KMS-11 (cell line): ENCODE data around the gene SFN.

Source experiments
- H2AFZ ChIP-seq: fragments of 200-600 bp; sonication (generic); 2 replicates; pipeline ENCODE4 v1.6.1; 2016; ENCODE audit warnings: antibody characterized with exemption, mixed run types, low read depth
- H3K27ac ChIP-seq: fragments of 200-600 bp; sonication (generic); 2 replicates; pipeline ENCODE4 v1.6.1; 2016; ENCODE audit warnings: mild to moderate bottlenecking, mixed run types
- H3K27me3 ChIP-seq: fragments of 200-600 bp; sonication (generic); 2 replicates; pipeline ENCODE4 v1.6.1; 2017; ENCODE audit warnings: mild to moderate bottlenecking, low read depth, mixed run types, moderate library complexity; ENCODE audit not compliant: insufficient read depth
- H3K36me3 ChIP-seq: fragments of 200-600 bp; sonication (generic); 2 replicates; pipeline ENCODE4 v1.6.1; 2017; ENCODE audit warnings: mild to moderate bottlenecking, mixed run types; ENCODE audit not compliant: insufficient read depth
- H3K4me1 ChIP-seq: fragments of 200-600 bp; sonication (generic); 2 replicates; pipeline ENCODE4 v1.6.1; 2016; ENCODE audit warnings: mild to moderate bottlenecking, low read depth, mixed run types; ENCODE audit not compliant: poor library complexity, severe bottlenecking
- H3K4me2 ChIP-seq: fragments of 200-600 bp; sonication (generic); 2 replicates; pipeline ENCODE4 v1.7.0; 2016; ENCODE audit warnings: mild to moderate bottlenecking, mixed run types
- H3K4me3 ChIP-seq: fragments of 200-600 bp; sonication (generic); IDR thresholded peaks from 2 replicates; pipeline ENCODE4 v1.6.1; 2017; ENCODE audit warnings: low read depth, low read length, mixed read lengths; ENCODE audit not compliant: insufficient read depth
- H3K79me2 ChIP-seq: fragments of 200-600 bp; sonication (generic); 2 replicates; pipeline ENCODE4 v1.6.1; 2016; ENCODE audit warnings: low read depth, mixed run types; ENCODE audit not compliant: insufficient read depth
- H3K9ac ChIP-seq: fragments of 200-600 bp; sonication (generic); 2 replicates; pipeline ENCODE4 v1.6.1; 2016; ENCODE audit warnings: mild to moderate bottlenecking, mixed run types
- H4K20me1 ChIP-seq: fragments of 200-600 bp; sonication (generic); 2 replicates; pipeline ENCODE4 v1.6.1; 2016; ENCODE audit warnings: mild to moderate bottlenecking, mixed run types; ENCODE audit not compliant: insufficient read depth
- TF ChIP-seq, protein P1 (sequence below): fragments of 200-600 bp; sonication (generic); conservative IDR thresholded peaks from 2 replicates; pipeline ENCODE4 v1.6.1; 2017; ENCODE audit warnings: low read depth, mild to moderate bottlenecking, antibody characterized with exemption, low read length, moderate library complexity, mixed read lengths

SFN gene

DNA sequence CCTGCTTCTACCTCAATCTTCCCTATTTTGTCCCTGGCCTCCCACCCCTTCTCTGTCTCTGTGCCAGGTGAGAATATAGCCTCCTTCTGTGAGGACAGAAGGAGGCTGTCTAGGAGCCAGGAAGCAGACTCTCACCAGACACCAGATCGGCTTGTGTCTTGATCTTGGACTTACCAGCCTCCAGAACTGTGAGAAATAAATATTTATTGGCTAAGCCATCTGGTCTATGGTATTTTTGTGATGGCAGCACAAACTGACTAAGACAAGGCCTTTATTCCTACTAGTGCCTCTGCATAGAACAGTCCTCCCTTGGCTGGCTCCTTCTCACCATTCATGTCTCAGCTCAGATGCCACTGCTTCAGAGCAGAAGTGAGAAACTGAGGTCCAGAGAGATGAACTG lies 25.3 kb downstream of the SFN start:
- H3K36me3 ChIP-seq = no peaks in the 10 kb centered on the region; the same call in 1 of the 2 replicates
- H3K27ac ChIP-seq = no peak overlapping the region
- no peaks in the 10 kb centered on the region for H3K27me3 ChIP-seq
- H2AFZ ChIP-seq = no peak overlapping the region
- no peak overlapping the region for H3K4me2 ChIP-seq
- peaks cover 11% of the 10 kb centered on the region; the same call in 1 of the 2 replicates for H3K79me2 ChIP-seq
- H3K4me1 ChIP-seq = peaks cover 14% of the 10 kb centered on the region
- H3K4me3 ChIP-seq = no peak overlapping the region
- no peak overlapping the region for H3K9ac ChIP-seq
- no peaks in the 10 kb centered on the region for H4K20me1 ChIP-seq
- TF ChIP-seq, protein P1, sequence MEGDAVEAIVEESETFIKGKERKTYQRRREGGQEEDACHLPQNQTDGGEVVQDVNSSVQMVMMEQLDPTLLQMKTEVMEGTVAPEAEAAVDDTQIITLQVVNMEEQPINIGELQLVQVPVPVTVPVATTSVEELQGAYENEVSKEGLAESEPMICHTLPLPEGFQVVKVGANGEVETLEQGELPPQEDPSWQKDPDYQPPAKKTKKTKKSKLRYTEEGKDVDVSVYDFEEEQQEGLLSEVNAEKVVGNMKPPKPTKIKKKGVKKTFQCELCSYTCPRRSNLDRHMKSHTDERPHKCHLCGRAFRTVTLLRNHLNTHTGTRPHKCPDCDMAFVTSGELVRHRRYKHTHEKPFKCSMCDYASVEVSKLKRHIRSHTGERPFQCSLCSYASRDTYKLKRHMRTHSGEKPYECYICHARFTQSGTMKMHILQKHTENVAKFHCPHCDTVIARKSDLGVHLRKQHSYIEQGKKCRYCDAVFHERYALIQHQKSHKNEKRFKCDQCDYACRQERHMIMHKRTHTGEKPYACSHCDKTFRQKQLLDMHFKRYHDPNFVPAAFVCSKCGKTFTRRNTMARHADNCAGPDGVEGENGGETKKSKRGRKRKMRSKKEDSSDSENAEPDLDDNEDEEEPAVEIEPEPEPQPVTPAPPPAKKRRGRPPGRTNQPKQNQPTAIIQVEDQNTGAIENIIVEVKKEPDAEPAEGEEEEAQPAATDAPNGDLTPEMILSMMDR = no peak

DNA sequence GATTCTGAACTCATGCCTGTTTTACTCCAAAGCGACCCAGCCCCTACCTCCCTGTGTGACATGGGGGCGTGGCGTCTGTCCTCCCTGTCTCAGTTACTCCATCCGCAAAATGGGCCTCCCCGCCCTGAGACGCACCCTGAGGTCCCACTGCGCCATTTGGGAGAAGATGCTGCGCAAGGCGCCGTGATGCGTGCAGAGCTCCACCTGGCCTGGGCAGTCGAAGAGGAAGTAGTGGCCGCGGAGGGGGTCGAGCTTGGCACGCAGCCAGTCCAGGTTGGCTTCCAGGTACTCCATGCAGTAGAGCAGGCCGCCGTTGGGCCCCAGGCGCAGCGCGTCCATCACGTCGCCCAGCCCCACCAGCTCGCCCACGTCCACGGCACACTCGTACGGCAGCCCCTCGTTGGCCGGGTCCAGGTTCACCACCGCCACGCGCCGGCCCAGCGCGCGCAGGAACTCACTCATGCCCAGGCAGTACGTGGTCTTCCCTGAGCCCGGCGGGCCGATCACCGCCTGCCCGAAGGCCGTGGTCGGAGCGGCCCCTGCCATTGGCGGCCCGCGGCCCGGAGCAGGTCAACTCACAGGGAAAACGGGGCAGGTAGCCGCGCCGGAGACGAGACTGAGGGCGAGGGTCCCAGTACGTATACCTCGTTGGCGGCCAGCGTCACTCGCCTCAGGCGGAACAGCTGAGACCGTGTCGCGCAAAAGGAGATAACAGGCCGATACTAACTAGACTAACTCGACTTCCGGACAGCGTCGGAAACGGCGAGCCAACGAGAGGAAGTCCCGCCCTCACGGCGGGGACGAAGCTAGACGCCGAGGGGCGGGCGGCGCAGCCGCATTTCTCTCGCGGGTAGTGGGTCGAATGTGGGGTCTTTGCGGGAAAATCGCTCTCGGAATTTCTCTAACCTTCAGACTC lies 26.9 kb downstream of the SFN start, which contains the start of gene GPN2:
GPN2 (minus strand) TSS at position 733 of the 916 bp plus-strand sequence; CDS start at position 546, 187 bp downstream.
- no peaks in the 10 kb centered on the region; the same call in 1 of the 2 replicates for H3K36me3 ChIP-seq
- H2AFZ ChIP-seq = peak within 1 kb of the TSS; percentile 58
- peak within 1 kb of the TSS; percentile 51 for H3K9ac ChIP-seq
- TF ChIP-seq, protein P1 = no peak
- no peaks in the 10 kb centered on the region for H4K20me1 ChIP-seq
- H3K27ac ChIP-seq = peak within 1 kb of the TSS; percentile 30; the same call in 1 of the 2 replicates
- H3K27me3 ChIP-seq = no peaks in the 10 kb centered on the region
- H3K4me2 ChIP-seq = peak within 1 kb of the TSS; percentile 94
- H3K79me2 ChIP-seq = peaks cover 11% of the 10 kb centered on the region; the same call in 1 of the 2 replicates
- H3K4me1 ChIP-seq = peaks cover 14% of the 10 kb centered on the region
- peak within 1 kb of the TSS; percentile 89 for H3K4me3 ChIP-seq

DNA sequence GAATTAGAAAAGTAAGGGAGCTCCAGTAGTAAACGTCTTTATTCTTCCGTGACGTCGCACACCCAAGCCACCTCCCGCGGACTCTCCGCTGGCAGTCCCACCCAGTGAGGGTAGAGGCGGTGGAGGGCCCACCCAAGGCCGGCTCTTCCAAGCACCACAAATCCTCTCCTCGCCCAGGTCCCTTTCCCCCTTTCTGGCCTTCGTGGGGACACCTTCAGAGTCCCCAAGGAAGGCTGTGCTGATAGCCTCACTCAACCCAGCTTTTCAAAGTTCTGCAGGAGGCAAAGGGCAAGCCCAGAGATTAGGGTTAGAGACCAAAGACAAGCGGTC lies 27.5 kb downstream of the SFN start:
- Histone ChIP-seq H3K27ac (peak overlapping the region; percentile 30; the same call in 1 of the 2 replicates), H3K4me1 (peaks cover 14% of the 10 kb centered on the region), H3K4me3 (no peak overlapping the region), H3K36me3 (no peaks in the 10 kb centered on the region; the same call in 1 of the 2 replicates), H3K79me2 (peaks cover 11% of the 10 kb centered on the region; the same call in 1 of the 2 replicates), H3K4me2 (peak overlapping the region; percentile 94), H2AFZ (peak overlapping the region; percentile 58), H3K27me3 (no peaks in the 10 kb centered on the region), H3K9ac (peak overlapping the region; percentile 51; the same call in 1 of the 2 replicates), H4K20me1 (no peaks in the 10 kb centered on the region)
- TF ChIP-seq, protein P1 = no peak

DNA sequence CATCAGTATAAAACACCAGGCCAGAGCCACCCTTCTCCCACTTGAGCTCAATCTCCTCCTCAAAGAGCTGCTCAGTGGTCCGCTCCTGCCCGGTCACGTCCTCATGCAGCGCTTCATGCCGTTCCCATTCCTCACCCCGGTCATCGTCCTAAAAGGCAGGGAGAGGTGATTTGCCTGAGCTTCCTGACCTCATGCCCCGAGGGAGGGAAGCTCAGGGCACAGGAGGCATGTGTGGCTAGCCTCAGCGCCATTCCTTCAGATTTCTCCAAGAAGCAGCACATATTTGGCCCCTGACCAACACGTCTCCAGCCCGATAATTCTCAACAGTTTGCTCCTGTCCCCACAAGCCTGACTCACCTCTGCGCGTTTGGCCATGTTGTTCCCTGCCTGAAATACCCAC lies 31.3 kb downstream of the SFN start:
- Histone ChIP-seq H3K79me2 (peaks cover 9% of the 10 kb centered on the region), H3K4me2 (no peak overlapping the region), H4K20me1 (no peaks in the 10 kb centered on the region), H2AFZ (no peak overlapping the region), H3K9ac (no peak overlapping the region), H3K36me3 (no peaks in the 10 kb centered on the region; the same call in 1 of the 2 replicates), H3K27ac (no peak overlapping the region), H3K4me1 (peaks cover 19% of the 10 kb centered on the region), H3K27me3 (no peaks in the 10 kb centered on the region), H3K4me3 (no peak overlapping the region)
- TF ChIP-seq, protein P1 = no peak
